ENCODE data around the gene DCTN4.
"Not testable (repeated sequence)": the region's sequence is repeated elsewhere in the genome, so short reads cannot be mapped to it uniquely, and the experiment has no call there.

DCTN4 gene

GRCh38 chr5:150758531-150759333, at the start of gene DCTN4:
Gene DCTN4, minus strand, starts transcription at chr5:150759017. Its CDS starts 24 bp downstream, at chr5:150758993.
- DNase-seq (ENCODE audit: low read depth): peak; percentile 87

- DNase-seq (ENCODE audit: low read depth): no peak
These were observed 45.6 kb upstream of the DCTN4 start for GRCh38 chr5:150804388-150804787.

GRCh38 chr5:150801117-150801927, 42.5 kb upstream of the DCTN4 start:
- no peak for DNase-seq (ENCODE audit: low read depth)

- DNase-seq (ENCODE audit: low read depth): no peak
These were observed 38.6 kb upstream of the DCTN4 start for GRCh38 chr5:150797384-150797783.

- DNase-seq (ENCODE audit: low read depth): no peak
These were observed 36.1 kb upstream of the DCTN4 start for GRCh38 chr5:150794927-150795326.

- not testable (repeated sequence) for DNase-seq (ENCODE audit: low read depth)
These were observed 34.6 kb upstream of the DCTN4 start for GRCh38 chr5:150793423-150793888.

- DNase-seq (ENCODE audit: low read depth): no peak
These were observed 32.7 kb upstream of the DCTN4 start for GRCh38 chr5:150791536-150791935.

GRCh38 chr5:150789943-150790611, 31.3 kb upstream of the DCTN4 start:
- peak; percentile 44 for DNase-seq (ENCODE audit: low read depth)

- DNase-seq (ENCODE audit: low read depth): no peak
These were observed 30.6 kb upstream of the DCTN4 start for GRCh38 chr5:150789450-150789849.

GRCh38 chr5:150788977-150789376, 30.2 kb upstream of the DCTN4 start:
- no peak for DNase-seq (ENCODE audit: low read depth)

- DNase-seq (ENCODE audit: low read depth): no peak
These were observed 28.8 kb upstream of the DCTN4 start for GRCh38 chr5:150787656-150788055.

GRCh38 chr5:150786876-150787275, 28.1 kb upstream of the DCTN4 start:
- no peak for DNase-seq (ENCODE audit: low read depth)

- DNase-seq (ENCODE audit: low read depth): no peak
These were observed 27.1 kb upstream of the DCTN4 start for GRCh38 chr5:150785950-150786349.

GRCh38 chr5:150783422-150783928, 24.7 kb upstream of the DCTN4 start:
- peak; percentile 33 for DNase-seq (ENCODE audit: low read depth)

GRCh38 chr5:150782850-150783249, 24.0 kb upstream of the DCTN4 start:
- DNase-seq (ENCODE audit: low read depth): no peak

GRCh38 chr5:150781706-150782614, 23.1 kb upstream of the DCTN4 start:
- no peak for DNase-seq (ENCODE audit: low read depth)

- DNase-seq (ENCODE audit: low read depth): no peak
These were observed 22.0 kb upstream of the DCTN4 start for GRCh38 chr5:150780816-150781221.

GRCh38 chr5:150780187-150780692, 21.4 kb upstream of the DCTN4 start:
- DNase-seq (ENCODE audit: low read depth): no peak

- no peak for DNase-seq (ENCODE audit: low read depth)
These were observed 20.8 kb upstream of the DCTN4 start for GRCh38 chr5:150779397-150780186.
